HG03139 (cell line): ENCODE results near the gene ZNF488.

Experiments used
- ATAC-seq: cut with Tn5 transposase; IDR thresholded peaks from one replicate; pipeline ENCODE4 v1.9.1; 2021; ENCODE audit not compliant: unreplicated experiment

The ZNF488 gene

DNA sequence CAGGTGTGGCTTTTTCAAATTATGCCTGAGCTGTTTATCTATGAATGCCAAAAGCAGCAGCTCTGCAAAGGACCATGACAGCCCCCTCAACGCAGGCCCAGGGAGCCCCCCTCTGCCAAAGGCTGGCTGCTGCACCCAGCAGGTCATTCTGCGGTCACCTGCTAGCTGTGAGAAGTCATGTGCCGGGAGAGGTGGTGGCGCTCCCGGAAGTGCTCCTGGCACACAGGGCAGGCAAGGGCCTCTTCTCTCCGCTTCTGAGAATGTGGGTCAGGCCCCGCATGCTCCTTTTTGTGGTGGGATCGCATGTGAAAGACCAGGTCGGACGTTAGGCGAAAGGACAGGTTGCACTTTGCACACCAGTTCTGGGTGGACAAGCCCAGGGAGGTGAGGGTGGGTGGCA lies 16.4 kb downstream of the ZNF488 start:
- no peak for ATAC-seq

DNA sequence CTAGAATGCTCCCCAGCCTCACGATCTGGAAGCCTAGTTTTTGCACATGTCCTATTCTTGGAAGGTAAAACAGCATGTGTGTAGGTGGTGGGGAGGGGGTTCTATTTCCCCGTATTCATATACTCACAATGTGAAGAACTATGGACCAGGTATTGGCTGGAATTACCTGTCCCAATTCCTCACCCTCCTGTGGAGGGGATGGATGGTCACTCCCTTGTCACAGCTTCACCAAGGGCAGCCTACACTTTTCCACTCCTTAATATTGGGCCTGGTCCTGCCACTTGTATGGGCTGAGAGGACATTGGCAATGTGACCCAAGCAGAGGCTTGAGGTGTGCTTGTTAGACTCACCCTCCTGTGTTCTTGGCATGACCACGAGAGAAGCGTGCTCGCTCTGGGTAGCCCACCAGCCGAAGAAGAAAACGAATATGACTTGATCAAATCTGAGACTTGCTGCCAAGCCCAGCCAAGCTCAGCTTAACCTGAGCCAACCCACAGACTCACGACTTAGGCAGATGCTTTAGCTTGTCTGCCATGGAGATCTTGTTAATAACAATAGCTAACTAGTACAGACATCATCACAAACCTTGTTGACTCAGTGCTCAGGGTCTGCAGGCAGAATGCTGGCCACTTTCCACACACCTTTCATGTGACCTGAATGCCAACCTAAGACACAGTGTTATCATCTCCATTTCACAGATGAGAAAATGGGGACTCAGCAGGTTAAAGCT lies 17.2 kb downstream of the ZNF488 start:
- ATAC-seq, result no peak

DNA sequence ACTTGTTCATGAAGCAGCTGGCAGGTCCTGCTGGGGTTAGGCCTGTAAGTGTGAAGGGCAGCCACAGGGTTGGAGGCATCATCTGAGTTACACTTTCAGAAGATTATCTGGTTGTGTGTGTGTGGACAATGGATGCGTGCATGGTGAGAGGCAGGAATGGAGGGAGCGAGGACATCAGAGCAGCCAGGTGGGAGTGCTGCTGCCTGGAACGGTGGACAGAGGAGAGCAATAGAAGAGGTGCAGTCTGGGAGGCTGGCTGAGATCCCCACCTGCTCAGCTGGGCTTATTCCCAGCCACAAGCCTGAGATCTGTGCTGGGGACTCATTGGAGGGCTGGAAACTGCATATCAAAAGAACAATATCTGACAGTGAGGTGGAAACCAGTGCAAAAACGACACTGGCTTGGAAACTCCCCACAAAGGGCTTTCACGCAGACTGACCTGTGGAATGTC lies 17.9 kb downstream of the ZNF488 start:
- no peak for ATAC-seq

DNA sequence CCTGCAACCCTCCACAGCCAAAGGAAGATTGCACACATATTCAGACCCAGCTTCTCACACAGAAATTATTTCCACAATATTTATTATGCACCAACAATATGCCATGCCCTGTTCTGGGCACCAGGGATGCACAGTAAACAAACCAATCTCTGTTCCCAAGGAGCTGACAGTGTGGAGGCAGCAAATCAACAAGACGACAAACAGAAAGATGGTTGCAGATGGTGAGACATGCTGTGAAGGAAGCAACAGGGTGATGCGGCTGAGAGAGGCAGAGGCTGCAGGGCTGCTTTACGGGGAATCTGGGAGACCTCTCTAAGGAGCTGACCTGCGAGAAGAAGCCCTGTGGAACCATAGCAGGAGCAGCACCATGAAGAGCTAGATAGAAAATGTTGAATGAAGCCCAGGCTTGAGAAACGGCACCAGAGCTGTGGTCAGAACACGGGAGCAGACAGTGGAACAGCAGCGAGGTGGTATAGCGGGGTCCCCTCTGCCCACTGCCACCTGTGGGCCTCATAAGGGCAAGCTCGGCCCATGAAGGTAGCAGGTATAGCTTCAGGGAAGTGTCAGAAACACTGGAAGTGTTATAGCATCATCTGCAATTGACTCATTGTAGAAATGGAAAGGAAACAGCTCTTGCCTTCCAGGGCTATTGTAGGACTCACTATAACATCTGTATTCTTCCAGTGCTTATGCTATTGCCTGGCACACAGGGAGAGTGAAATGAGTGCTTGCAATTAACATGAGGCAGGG lies 18.5 kb downstream of the ZNF488 start:
- ATAC-seq, result no peak

DNA sequence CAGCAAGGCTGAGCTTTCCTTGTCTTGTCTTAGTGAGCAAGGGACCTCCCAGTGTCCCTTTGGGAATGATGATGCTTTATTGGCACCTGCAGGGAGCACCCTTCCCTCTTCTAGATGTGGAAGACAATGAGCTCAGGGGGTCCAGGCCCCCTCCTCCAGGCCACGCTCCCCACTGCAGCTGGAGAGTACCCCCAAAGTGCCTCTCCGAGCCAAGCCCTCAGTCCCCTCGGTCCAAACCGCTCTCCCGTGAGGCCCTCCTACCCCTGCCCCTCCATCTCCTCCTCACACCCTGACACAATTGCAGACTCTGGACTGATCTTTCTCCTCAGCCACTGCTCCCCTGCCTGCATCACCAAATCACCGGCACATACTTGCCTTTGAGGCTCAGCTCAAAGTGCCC lies 19.2 kb downstream of the ZNF488 start:
- ATAC-seq, result no peak

DNA sequence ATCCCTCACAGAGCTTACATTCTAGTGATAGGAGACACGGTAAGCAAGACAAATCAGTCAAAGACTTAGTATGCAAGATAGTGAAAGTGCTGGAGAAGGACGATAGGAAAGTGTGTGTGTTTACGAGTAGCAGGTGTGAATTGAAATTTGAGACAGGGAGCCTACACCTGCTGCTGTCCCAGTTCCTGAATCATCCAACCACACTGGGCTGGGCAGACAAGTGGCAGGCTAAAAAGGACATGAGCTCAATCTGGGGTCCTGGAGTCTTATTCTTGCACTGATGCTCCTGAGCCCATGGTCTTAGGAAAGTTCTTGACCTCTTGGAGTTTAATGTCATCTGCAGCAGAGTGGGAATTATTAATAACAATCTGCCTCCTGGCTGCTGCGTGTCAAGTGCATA lies 19.7 kb downstream of the ZNF488 start:
- no peak for ATAC-seq

DNA sequence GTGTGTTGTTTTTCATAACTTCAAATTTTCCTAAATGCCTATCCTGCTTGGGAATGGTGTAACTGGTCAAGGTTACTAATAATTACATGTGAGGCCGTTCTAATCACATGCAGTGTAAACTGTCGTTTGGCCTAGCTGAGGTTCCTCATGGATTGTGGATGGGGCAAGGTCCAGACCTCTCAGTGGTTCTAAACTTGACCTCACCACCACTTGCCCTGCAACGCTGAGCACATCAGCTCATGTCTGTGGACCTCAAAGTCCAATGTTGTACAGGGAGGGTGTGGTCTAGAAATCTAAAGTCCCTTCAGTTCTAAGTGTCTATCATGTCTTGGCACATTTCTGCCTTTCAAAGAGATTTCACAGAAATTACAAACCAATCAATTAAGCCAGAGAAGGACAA lies 20.3 kb downstream of the ZNF488 start:
- no peak for ATAC-seq

DNA sequence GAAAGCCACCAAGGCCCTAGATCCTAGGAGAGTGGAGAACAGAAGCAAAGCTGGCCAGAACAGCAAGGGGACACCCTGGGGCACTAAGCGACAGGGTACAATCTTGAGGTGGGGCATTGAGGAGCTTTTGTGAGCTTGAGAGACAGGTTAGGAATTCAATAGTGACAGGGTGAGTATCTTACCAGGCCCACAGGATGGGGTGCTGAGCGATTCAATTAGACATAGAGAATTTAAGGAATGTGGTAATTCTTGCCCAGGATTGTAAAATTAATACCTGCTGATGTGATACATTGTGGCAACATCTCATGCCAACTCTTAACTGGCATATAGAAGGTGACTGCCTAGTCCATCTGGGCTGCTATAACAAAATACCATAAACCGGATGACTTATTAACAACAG lies 21.9 kb downstream of the ZNF488 start:
- ATAC-seq, result no peak

DNA sequence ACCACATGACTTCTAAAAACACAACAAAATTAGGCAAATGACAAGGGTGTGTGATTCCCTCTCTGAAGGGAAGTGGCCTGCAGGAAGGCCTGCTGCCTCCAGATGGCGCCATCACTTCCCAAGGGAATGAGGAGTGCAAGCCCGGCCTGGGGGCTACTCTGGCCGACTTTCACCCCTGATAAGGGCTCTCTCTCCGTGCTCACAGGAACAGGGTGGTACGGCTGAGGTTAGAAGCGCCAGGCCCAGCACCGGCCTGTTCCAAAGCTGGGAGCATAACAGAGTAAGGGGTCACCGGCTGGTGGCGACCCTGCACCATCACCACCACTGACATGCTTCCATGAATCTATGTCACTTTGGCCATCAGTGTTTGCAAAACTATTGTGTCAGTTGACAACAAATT lies 22.8 kb downstream of the ZNF488 start:
- no peak for ATAC-seq

DNA sequence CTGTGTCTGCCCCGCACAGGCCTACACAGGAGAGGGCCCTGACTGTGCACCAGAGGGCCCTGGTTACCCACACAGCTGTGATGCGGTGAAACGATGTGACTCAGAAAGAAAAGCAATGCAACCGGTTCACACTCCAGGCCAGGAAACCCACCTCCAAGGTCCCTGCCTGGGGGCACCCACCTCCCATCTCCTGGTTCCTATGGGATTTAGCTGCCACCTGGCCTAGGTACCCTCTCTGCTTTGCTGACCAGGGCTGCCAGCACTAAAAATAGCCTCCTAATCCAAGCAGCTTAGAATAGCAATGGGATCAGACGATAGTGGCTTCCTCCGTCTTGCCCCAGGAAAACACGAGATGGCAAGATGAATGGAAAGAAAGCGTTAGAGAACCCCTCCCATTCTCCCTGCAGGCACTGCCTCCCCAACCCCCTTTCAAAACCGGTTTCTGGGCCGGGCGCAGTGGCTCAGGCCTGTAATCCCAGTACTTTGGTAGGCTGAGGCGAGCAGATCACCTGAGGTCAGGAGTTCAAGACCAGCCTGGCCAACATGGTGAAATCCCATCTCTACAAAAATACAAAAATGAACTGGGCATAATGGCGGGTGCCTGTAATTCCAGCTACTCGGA lies 23.6 kb downstream of the ZNF488 start:
- no peak for ATAC-seq

DNA sequence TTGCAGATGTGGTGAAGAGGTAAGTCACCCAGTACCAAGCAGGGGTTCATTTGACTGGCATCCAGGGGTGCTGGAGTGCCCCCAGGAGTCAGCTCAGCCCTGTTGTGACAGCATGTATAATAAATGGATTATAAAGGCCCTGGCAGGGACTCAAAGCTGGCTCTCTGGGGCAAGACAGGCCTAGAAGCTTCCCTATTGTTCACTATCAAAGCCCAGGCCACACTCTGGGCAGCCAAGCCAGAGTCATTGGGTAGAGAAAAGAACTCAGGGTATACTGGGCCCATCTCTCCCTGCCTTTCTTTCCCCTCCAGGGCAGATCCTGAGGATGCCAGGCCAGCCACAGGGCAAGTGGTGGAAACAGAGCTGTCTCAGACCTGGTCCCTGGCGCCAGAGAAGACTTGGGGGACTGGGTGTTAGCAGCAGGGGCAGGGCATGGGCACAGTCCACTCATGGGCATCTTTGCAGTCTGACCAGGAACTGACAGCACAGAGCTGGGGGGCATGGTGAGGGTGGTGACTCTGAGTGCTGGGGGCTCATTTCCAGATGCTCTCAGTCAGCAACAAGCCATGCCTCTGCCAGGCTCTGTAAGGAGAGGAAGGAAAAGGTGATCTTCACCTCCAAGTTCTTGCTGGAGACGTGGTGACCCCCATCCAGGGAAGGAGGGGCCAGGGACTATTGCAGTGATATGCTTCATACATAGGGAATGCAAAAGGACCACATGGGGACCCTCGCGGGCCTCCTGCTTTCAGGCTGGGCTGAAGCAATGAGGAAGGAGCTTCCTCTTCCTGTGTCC lies 24.3 kb downstream of the ZNF488 start:
- no peak for ATAC-seq

DNA sequence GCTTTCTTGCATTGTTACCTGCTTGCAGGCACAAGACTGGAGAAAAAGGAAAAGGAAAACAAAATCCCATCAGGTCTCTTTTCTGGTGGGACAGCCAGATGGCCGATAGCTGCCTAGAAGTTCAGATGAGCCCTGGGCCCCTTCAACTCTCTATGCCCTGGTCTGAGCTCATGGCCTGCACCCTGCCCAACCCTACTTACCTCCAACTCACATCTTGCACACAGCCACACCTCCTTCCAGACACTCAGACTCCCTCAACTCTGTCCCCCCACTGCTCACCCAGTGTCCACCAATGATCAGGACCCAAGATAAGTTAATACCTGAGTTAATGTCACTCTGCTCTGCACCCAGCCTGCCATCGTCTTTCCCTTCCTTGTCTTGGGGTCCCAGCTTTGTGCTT lies 25.0 kb downstream of the ZNF488 start:
- no peak for ATAC-seq

DNA sequence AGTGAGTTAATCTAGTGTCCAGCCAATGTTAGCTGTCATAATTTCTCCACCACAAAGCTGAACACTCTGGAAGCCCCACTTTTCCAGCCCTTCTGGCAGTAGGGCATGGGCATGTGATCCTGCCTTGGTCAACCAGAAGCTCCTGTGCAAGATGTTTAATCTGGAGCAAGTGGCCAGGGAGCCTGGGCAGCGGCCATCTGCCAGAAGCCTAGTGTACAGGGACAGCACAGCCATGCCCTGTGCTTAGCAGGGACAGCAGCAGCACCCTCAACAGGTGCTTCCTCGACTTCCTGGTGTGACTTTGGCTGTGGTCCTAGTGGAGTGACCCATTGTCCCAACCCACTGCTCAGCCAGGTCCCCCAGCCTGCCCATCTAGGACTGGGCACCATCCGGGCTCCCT lies 25.6 kb downstream of the ZNF488 start:
- ATAC-seq, result no peak

DNA sequence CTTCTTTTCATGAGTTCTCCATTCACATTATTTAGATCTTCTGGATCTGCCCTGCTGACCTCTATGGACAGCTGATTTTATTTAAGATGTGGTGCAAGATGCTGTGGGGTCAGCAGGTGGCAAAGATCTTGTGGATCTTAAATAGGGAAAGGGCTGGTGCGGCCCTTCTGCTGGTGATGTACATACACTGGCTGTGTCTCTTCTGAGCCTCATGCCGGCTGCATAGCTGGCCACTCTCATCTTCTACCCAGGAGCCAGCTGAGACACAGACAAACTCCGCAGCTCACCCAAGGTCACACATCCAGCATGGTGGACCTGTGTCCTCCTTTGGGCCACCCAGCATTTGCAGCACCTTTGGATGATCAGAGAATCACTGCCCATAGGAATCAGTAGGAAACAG lies 26.2 kb downstream of the ZNF488 start:
- ATAC-seq, result no peak

DNA sequence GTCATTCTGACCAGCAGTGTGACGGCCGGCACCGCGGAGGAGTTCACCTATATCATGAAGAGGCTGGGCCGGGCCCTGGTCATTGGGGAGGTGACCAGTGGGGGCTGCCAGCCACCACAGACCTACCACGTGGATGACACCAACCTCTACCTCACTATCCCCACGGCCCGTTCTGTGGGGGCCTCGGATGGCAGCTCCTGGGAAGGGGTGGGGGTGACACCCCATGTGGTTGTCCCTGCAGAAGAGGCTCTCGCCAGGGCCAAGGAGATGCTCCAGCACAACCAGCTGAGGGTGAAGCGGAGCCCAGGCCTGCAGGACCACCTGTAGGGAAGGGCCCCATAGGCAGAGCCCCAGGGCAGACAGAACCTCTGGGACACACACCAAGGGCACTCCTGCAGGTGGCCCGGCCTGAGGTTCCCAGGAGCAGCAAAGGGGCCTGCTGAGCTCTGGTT lies 26.9 kb downstream of the ZNF488 start:
- ATAC-seq, result no peak

DNA sequence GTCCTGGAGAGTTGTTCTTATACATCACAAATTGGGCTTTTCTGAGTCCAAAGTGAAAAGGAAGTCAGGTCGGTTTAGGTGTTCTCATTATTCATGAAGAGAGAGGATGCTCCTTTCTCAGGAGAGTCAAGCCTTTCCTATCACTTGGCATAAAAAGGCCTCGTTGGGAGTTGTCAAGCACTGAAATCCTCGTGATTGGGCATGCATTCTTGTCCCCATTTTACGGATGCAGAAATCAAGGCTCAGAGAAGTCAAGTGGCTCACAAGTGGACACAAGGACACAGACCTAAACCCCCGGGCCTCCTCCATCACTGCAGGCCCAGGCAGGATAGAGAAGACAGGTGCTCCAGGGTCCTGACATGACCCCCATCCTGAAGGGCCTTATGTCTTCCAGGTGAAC lies 27.4 kb downstream of the ZNF488 start:
- ATAC-seq, result no peak

DNA sequence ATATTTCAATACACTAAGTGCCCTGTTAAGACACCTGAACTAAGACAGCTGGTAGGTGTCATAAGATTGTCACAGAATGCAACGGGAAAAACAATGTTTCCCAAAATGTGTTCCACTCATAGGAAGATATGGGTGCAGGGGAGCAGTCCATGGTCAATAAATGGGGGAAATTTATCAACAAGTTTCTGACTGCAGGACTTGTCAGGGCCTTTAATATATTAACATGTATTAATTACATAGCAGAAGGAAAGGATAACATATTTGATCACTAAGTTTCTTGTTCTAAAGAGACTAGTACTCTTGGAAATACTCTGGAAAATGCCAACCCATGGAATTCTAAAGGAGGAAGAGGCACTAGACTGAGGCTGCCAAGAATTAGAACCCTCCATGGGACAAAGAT lies 29.2 kb downstream of the ZNF488 start:
- no peak for ATAC-seq

DNA sequence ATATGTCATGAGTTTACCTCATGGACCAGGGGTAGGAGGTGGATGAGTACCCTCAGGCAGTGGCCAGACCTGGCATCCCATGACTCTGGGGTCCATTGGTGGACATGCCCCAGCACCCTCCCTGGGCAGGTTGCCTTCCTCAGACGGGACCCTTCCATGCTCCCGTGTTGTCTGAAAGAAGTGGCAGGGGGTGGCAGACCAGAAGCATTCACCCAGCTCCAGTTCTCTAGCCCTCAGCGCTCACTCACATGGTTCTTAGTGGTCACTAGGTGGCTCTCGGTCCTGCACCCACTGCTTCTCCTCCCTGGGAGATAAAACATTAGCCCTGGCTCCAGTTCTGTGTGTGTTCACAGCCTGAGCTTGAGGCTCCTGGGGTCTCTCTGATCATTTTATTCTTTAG lies 29.9 kb downstream of the ZNF488 start:
- ATAC-seq, result no peak

DNA sequence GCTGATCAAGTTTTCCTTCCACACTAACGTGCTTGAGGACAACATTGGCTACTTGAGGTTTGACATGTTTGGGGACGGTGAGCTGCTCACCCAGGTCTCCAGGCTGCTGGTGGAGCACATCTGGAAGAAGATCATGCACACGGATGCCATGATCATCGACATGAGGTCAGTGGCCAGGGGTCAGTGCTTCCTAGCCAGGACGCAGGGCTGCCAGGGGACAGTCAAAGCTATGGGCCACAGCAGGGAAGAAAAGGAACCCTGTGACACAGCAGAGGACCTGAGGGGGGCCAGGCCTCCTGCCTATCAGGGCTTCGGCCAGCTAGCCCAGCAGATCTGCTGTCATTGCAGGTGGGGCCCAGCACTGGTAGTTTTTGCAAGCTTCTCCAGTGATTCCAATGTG lies 30.7 kb downstream of the ZNF488 start:
- ATAC-seq, result no peak

DNA sequence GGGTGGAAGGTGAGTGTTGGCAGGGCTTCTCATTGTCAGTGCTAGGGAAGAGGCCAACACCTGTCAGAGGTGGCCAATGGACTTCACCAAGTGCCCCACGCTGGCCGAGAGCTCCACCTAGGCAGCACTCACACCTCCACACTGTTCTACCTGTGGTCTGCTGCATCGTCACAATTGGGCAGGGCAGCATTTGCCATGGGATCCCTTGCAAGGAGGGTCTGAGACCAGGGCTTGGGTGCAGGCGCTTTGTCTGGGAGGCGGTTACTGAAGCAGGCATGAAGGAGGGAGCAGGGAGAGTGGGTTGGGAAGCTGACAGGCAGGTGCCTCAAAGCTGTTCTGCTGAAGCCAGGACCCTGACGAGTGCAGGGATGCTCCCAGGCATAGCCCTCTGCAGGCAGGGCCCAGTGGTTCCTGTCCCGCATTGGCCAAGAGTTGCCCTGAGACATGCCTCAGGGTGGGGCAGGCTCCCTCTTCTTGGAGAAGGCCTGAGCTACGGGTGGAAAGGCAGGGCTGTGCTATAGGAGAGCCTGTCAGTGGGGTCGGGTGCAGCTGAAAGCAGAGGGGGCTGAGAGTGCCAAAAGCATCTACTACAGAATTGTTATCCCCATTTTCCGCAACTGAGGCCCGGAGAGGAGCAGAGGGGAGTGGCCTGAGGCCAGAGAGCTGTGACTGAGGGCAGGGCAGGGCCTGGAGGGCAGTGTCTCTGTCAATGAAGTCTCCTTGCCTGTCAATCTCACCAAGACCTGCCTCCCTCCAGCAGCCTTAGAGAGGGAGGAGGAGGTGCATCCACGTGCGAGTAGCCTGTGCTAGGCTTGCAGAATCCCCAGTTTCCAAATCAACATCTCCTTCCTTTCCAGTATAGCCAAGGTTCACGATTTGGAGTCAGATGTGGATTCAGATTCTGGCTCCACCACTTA lies 31.9 kb downstream of the ZNF488 start:
- no peak for ATAC-seq
